Endothelial cell of umbilical vein (primary cell): Measurements from ENCODE around the gene RASGRF1. TPM values are rescaled to one million over a fixed set of nuclear protein-coding genes. Genes with fewer than 3 reads are reported as not detected.

Source experiments
- BruUV-seq: library from RNA; stranded (reverse); fragments of 400-500 nt; replicated peaks from 2 replicates; lab custom pipeline; 2021; lab: Mats Ljungman, UMichigan
- CTCF ChIA-PET: fragments of 300-600, 350-600 bp; sonication (Branson Sonifier 250); formaldehyde crosslinking; loops from one replicate; lab custom pipeline; 2021; ENCODE audit warnings: antibody characterized with exemption, inconsistent platforms; lab: Charles Lee
- POLR2A ChIA-PET: fragments of 300-600, 350-600 bp; sonication (Branson Sonifier 250); formaldehyde crosslinking; loops from one replicate; lab custom pipeline; 2021; ENCODE audit warnings: antibody characterized with exemption, inconsistent platforms; lab: Charles Lee
- DNase-seq: peaks from one replicate; pipeline ENCODE4 v3.0.0-alpha.2; 2011; ENCODE audit warnings: low read depth, low spot score
- FAIRE-seq: peaks from 2 replicates; lab custom pipeline; 2011; peaks lifted over from hg19 to GRCh38; lab: Jason Lieb, UNC
- H2AFZ ChIP-seq: 2 replicates; pipeline ENCODE4 v1.6.0; 2012; ENCODE audit warnings: low read depth, low read length, control low read depth, inconsistent platforms
- H3K27ac ChIP-seq: 2 replicates; pipeline ENCODE4 v1.5.1; 2011; ENCODE audit warnings: low read depth, mild to moderate bottlenecking, control low read depth, low read length, moderate library complexity; ENCODE audit not compliant: insufficient read depth
- H3K27me3 ChIP-seq, 2 experiments: 2 replicates each; pipeline versions ENCODE4 v1.6.0 to v1.6.1; 2011; ENCODE audit warnings: low read length in 2 of 2, mixed read lengths in 1 of 2; ENCODE audit not compliant: control insufficient read depth in 2 of 2, insufficient read depth in 2 of 2
- H3K36me3 ChIP-seq, 2 experiments: 2 replicates in 1 of 2; 3 replicates in 1 of 2; pipeline ENCODE4 v1.5.1; 2011; ENCODE audit warnings: low read length in 2 of 2, mild to moderate bottlenecking in 1 of 2, moderate library complexity in 1 of 2; ENCODE audit not compliant: control insufficient read depth in 2 of 2, insufficient read depth in 2 of 2; ENCODE audit errors: extremely low read depth in 1 of 2
- H3K4me1 ChIP-seq: 3 replicates; pipeline ENCODE4 v1.5.1; 2011; ENCODE audit warnings: mild to moderate bottlenecking, low read length; ENCODE audit not compliant: control insufficient read depth, insufficient read depth; ENCODE audit errors: extremely low read depth
- H3K4me2 ChIP-seq: 2 replicates; pipeline ENCODE4 v1.6.1; 2011; ENCODE audit warnings: low read length, control low read depth, mixed read lengths; ENCODE audit not compliant: insufficient read depth
- H3K4me3 ChIP-seq, 3 experiments: fragments of 200-600 bp in 1 of 3; sonication (generic), shearing (Covaris generic) in 1 of 3; replicated peaks in 1 of 3; 2 replicates each; pipeline ENCODE4 v1.5.1; 2011 to 2016; ENCODE audit warnings: control low read depth in 3 of 3, low read length in 3 of 3, mild to moderate bottlenecking in 2 of 3, inconsistent platforms in 1 of 3, low read depth in 1 of 3, moderate library complexity in 1 of 3; ENCODE audit not compliant: insufficient read depth in 1 of 3
- H3K79me2 ChIP-seq: 2 replicates; pipeline ENCODE4 v1.6.0; 2012; ENCODE audit warnings: low read length, inconsistent platforms; ENCODE audit not compliant: control insufficient read depth, insufficient read depth
- H3K9ac ChIP-seq: replicated peaks from 2 replicates; pipeline ENCODE3; 2011; ENCODE audit warnings: low read length, control low read depth; ENCODE audit not compliant: insufficient read depth; ENCODE audit errors: extremely low read depth
- H3K9me1 ChIP-seq: replicated peaks from 3 replicates; pipeline ENCODE4 v1.6.0; 2011; ENCODE audit warnings: mild to moderate bottlenecking, low read length; ENCODE audit not compliant: control insufficient read depth, insufficient read depth; ENCODE audit errors: extremely low read depth
- H3K9me3 ChIP-seq: replicated peaks from 2 replicates; pipeline ENCODE4 v1.5.1; 2012; ENCODE audit warnings: low read length, inconsistent platforms; ENCODE audit not compliant: control insufficient read depth, insufficient read depth
- H4K20me1 ChIP-seq: replicated peaks from 2 replicates; pipeline ENCODE3; 2011; ENCODE audit warnings: mild to moderate bottlenecking, low read length; ENCODE audit not compliant: control insufficient read depth, insufficient read depth; ENCODE audit errors: extremely low read depth
- CTCF ChIP-seq, 2 donors: IDR thresholded peaks; 1 replicate in 1 of 2; 2 replicates in 1 of 2; pipeline ENCODE4 v1.5.1; 2011; ENCODE audit warnings: low read length in 2 of 2, mild to moderate bottlenecking in 2 of 2, moderate library complexity in 2 of 2, control low read depth in 1 of 2, inconsistent platforms in 1 of 2, low read depth in 1 of 2; ENCODE audit not compliant: insufficient read depth in 1 of 2; ENCODE audit errors: extremely low read depth in 1 of 2
- FOS ChIP-seq: IDR thresholded peaks from 2 replicates; pipeline ENCODE4 v1.6.1; 2011; ENCODE audit warnings: mild to moderate bottlenecking, low read length, moderate library complexity, borderline replicate concordance; ENCODE audit not compliant: insufficient read depth
- GATA2 ChIP-seq: IDR thresholded peaks from 2 replicates; pipeline ENCODE4 v1.7.0; 2011; ENCODE audit warnings: low read depth, mild to moderate bottlenecking, moderate library complexity, mixed read lengths, low read length; ENCODE audit not compliant: insufficient read length, insufficient read depth
- dilution Hi-C: fragments of 300-500 bp; cut with MboI; formaldehyde crosslinking; loops from one replicate; pipeline ENCODE4 v1.15.0; 2019; ENCODE audit warnings: low sequenced_read_pairs; ENCODE audit not compliant: extremely low pct_ligation_motif_present
- intact Hi-C: fragments of 100-400 bp; cut with micrococcal nuclease; formaldehyde crosslinking; loops from one replicate; pipeline ENCODE4 v1.10.0; 2022
- polyA plus RNA-seq, 4 experiments: library from polyadenylated mRNA; depleted of rRNA in 3 of 4; stranded (reverse) in 3 of 4; unstranded in 1 of 4; fragments of >200 nt; gene quantifications; 2 replicates each; pipeline versions ENCODE4 v1.2.1 to v1.2.3, GENCODE V29; 2011 to 2012; ENCODE audit warnings: missing spikeins in 1 of 4
- total RNA-seq: library from RNA; stranded (reverse); gene quantifications from 2 replicates; pipeline ENCODE4 v1.2.3, GENCODE V29; 2021

RASGRF1 gene
- total and polyA plus RNA-seq, 2 donors (not counting 3 experiments of a cell fraction or from before 2014, with no cell fraction given): 0.04 TPM; not detected in 1

- peaks cover 0 to 3% of the 10 kb centered on the region in 2 experiments for H3K27me3 ChIP-seq
- H2AFZ ChIP-seq: no peak overlapping the region
- H3K4me2 ChIP-seq: no peak overlapping the region
- no peak for TF ChIP-seq CTCF (IDR thresholded peaks at IDR 0.05; ENCODE audit: extremely low read depth in 1 of 2, insufficient read depth in 1 of 2, low read depth in 1 of 2, low read length in 2 of 2)
- TF ChIP-seq GATA2: no peak
- intact Hi-C loops (no loop called here), dilution Hi-C loops (no loop called here)
- H3K9ac ChIP-seq: no peak overlapping the region
- no peaks in the 10 kb centered on the region for H4K20me1 ChIP-seq
- H3K4me3 ChIP-seq: no peak overlapping the region
- no peaks in the 10 kb centered on the region for H3K9me3 ChIP-seq
- no peaks in the 10 kb centered on the region for H3K36me3 ChIP-seq
- no peak for DNase-seq
- H3K9me1 ChIP-seq: no peaks in the 10 kb centered on the region
- H3K4me1 ChIP-seq: peaks cover 12% of the 10 kb centered on the region
- CTCF ChIA-PET: interaction anchor here (3.3 kb wide), 1 partner anchor 93 kb away, joined by 15 read pairs; no protein-coding TSS in a partner anchor
- BruUV-seq: no TSS peak
- H3K79me2 ChIP-seq: no peaks in the 10 kb centered on the region
- FAIRE-seq: no peak
- POLR2A ChIA-PET: no interaction called here
- H3K27ac ChIP-seq: no peak overlapping the region
Measured at GRCh38 chr15:79008659-79009058, 81.9 kb downstream of the RASGRF1 start.

GRCh38 chr15:79007066-79007465 lies 83.5 kb downstream of the RASGRF1 start:
- intact Hi-C loops (loop anchor here (1.0 kb wide), 1 partner anchor 98 kb away; no protein-coding TSS in a partner anchor), dilution Hi-C loops (no loop called here)
- Histone ChIP-seq H3K79me2 (no peaks in the 10 kb centered on the region), H3K9me1 (no peaks in the 10 kb centered on the region), H3K4me1 (peaks cover 12% of the 10 kb centered on the region), H4K20me1 (no peaks in the 10 kb centered on the region), H3K9ac (no peak overlapping the region), H2AFZ (no peak overlapping the region), H3K4me2 (no peak overlapping the region), H3K36me3 (no peaks in the 10 kb centered on the region), H3K27me3 (peaks cover 0 to 3% of the 10 kb centered on the region in 2 experiments), H3K9me3 (no peaks in the 10 kb centered on the region), H3K4me3 (no peak overlapping the region), H3K27ac (no peak overlapping the region)
- CTCF ChIA-PET: interaction anchor here (0.6 to 3.9 kb wide), 35 partner anchors 9 to 193 kb away, joined by 3 to 86 read pairs (median 4); partner anchors contain the start of gene CTSH
- TF ChIP-seq FOS (no peak), CTCF (IDR thresholded peaks at IDR 0.05; ENCODE audit: extremely low read depth in 1 of 2, insufficient read depth in 1 of 2, low read depth in 1 of 2, low read length in 2 of 2) (peak; percentile 54 to 74)
- POLR2A ChIA-PET: no interaction called here
- FAIRE-seq: peak; percentile 78
- peak; percentile 41 for DNase-seq
- BruUV-seq: no TSS peak
